Epithelial cell of proximal tubule (primary cell): ENCODE results near the gene POLH. TPM values are rescaled to one million over a fixed set of nuclear protein-coding genes. Genes with fewer than 3 reads are reported as not detected.
"Not testable (repeated sequence)": the region's sequence is repeated elsewhere in the genome, so short reads cannot be mapped to it uniquely, and the experiment has no call there.

ENCODE experiments used
- DNase-seq: peaks from one replicate; pipeline ENCODE4 v3.0.0-alpha.2; 2011; ENCODE audit warnings: low read depth
- H3K4me3 ChIP-seq: 2 replicates; pipeline ENCODE4 v1.5.1; 2011; ENCODE audit warnings: low read depth, mild to moderate bottlenecking, low read length
- CTCF ChIP-seq: conservative IDR thresholded peaks from 2 replicates; pipeline ENCODE4 v1.5.1; 2012; ENCODE audit warnings: low read depth, mild to moderate bottlenecking, low read length
- total RNA-seq: library from RNA; depleted of rRNA; stranded (reverse); fragments of >200 nt; gene quantifications from 2 replicates; pipeline ENCODE4 v1.2.3, GENCODE V29; 2015

The POLH gene
- total RNA-seq, 1 donor from 2014 or later, result 57.8 TPM

- DNase-seq, result no peak
- H3K4me3 ChIP-seq, result no peak overlapping the region
- TF ChIP-seq CTCF, result no peak
Observed at GRCh38 chr6:43625393-43625992, 49.5 kb downstream of the POLH start.

- peak overlapping the region; percentile 100 for H3K4me3 ChIP-seq
- no peak for TF ChIP-seq CTCF
- DNase-seq, result peak; percentile 92
Observed at GRCh38 chr6:43627008-43627825, 51.2 kb downstream of the POLH start.

GRCh38 chr6:43628393-43629103, 52.6 kb downstream of the POLH start:
- peak overlapping the region; percentile 100 for H3K4me3 ChIP-seq
- no peak for TF ChIP-seq CTCF
- peak; percentile 19 for DNase-seq

- peak within 1 kb of the TSS; percentile 100 for H3K4me3 ChIP-seq
- TF ChIP-seq CTCF, result no peak
- peak; percentile 82 for DNase-seq
Observed at GRCh38 chr6:43629104-43629504, 53.1 kb downstream of the POLH start, which contains the start of gene GTPBP2. TSS of gene GTPBP2 (minus strand) at chr6:43629264. CDS start at chr6:43629162, 102 bp downstream.

- TF ChIP-seq CTCF, result no peak
- DNase-seq, result peak; percentile 91
- peak overlapping the region; percentile 100 for H3K4me3 ChIP-seq
Observed at GRCh38 chr6:43629505-43630300, 53.7 kb downstream of the POLH start.

- H3K4me3 ChIP-seq, result no peak overlapping the region
- TF ChIP-seq CTCF, result no peak
- DNase-seq, result no peak
Observed at GRCh38 chr6:43630980-43631619, 55.1 kb downstream of the POLH start.

- not testable (repeated sequence) for DNase-seq, H3K4me3 ChIP-seq
Observed at GRCh38 chr6:43633002-43633401, 57.0 kb downstream of the POLH start.
